A172 (cell line): Measurements from ENCODE around the gene FAM131C. TPM values are rescaled to one million over a fixed set of nuclear protein-coding genes. Genes with fewer than 3 reads are reported as not detected.
"Not testable (repeated sequence)": the region's sequence is repeated elsewhere in the genome, so short reads cannot be mapped to it uniquely, and the experiment has no call there.

Source experiments
- DNase-seq: peaks from one replicate; pipeline ENCODE4 v3.0.0-alpha.2; 2015; ENCODE audit warnings: low spot score
- total RNA-seq: library from RNA; depleted of rRNA; stranded (reverse); fragments of >200 nt; shearing (Covaris generic); gene quantifications from 2 replicates; pipeline ENCODE4 v1.2.3, GENCODE V29; 2014

The FAM131C gene
- total RNA-seq, 1 experiment from 2014 or later = 1.8 TPM

- not testable (repeated sequence) for DNase-seq
These were observed 37.0 kb downstream of the FAM131C start for GRCh38 chr1:16036461-16036860.

GRCh38 chr1:16033103-16033632 lies 40.3 kb downstream of the FAM131C start:
- not testable (repeated sequence) for DNase-seq

- peak; percentile 78 for DNase-seq
These were observed 40.9 kb downstream of the FAM131C start for GRCh38 chr1:16032388-16033102.

- DNase-seq = no peak
These were observed 41.9 kb downstream of the FAM131C start for GRCh38 chr1:16031551-16031950.

- DNase-seq = no peak
These were observed 44.2 kb downstream of the FAM131C start for GRCh38 chr1:16029288-16029687.

GRCh38 chr1:16029003-16029268 lies 44.5 kb downstream of the FAM131C start:
- not testable (repeated sequence) for DNase-seq

- no peak for DNase-seq
These were observed 45.0 kb downstream of the FAM131C start for GRCh38 chr1:16028237-16029002.

GRCh38 chr1:16026723-16027484 lies 46.5 kb downstream of the FAM131C start:
- DNase-seq = no peak

- DNase-seq = not testable (repeated sequence)
These were observed 47.1 kb downstream of the FAM131C start for GRCh38 chr1:16026302-16026701.

GRCh38 chr1:16023050-16023653 lies 50.3 kb downstream of the FAM131C start:
- no peak for DNase-seq

GRCh38 chr1:16022393-16022792 lies 51.1 kb downstream of the FAM131C start:
- no peak for DNase-seq

- DNase-seq = no peak
These were observed 51.8 kb downstream of the FAM131C start, which contains the start of gene CLCNKA for GRCh38 chr1:16021681-16022080. Gene CLCNKA (plus strand): TSS chr1:16022036. CDS start chr1:16022620, 584 bp downstream.

GRCh38 chr1:16020878-16021277 lies 52.6 kb downstream of the FAM131C start:
- DNase-seq = not testable (repeated sequence)

- no peak for DNase-seq
These were observed 53.1 kb downstream of the FAM131C start for GRCh38 chr1:16020325-16020724.

GRCh38 chr1:16019644-16020277 lies 53.7 kb downstream of the FAM131C start:
- peak; percentile 16 for DNase-seq

GRCh38 chr1:16018749-16019643 lies 54.5 kb downstream of the FAM131C start:
- DNase-seq = no peak

- DNase-seq = no peak
These were observed 55.1 kb downstream of the FAM131C start for GRCh38 chr1:16018308-16018707.

GRCh38 chr1:16017461-16018303 lies 55.8 kb downstream of the FAM131C start, which contains the start of gene HSPB7:
Gene HSPB7 (minus strand): TSS chr1:16018043. CDS start chr1:16017963, 80 bp downstream.
- DNase-seq = no peak

- no peak for DNase-seq
These were observed 56.4 kb downstream of the FAM131C start for GRCh38 chr1:16017076-16017460.
